Spleen (tissue), 7 donors: ENCODE measurements around the gene SMIM35.

Experiments
- CTCF ChIP-seq, 11 experiments: fragments of 200-600 bp in 7 of 11; fragments of 450-650 bp in 4 of 11; sonication (generic) in 4 of 11; IDR thresholded peaks in 8 of 11; conservative IDR thresholded peaks in 3 of 11; 1 replicate in 7 of 11; 2 replicates in 4 of 11; pipeline versions ENCODE4 v1.4.0 to v1.8.0; 2016 to 2021; ENCODE audit warnings: antibody characterized with exemption in 11 of 11, inconsistent platforms in 4 of 11, mild to moderate bottlenecking in 1 of 11
- POLR2A ChIP-seq, 3 donors: fragments of 450-650 bp; IDR thresholded peaks; one replicate each; pipeline ENCODE4 v1.5.1; 2017; ENCODE audit warnings: antibody characterized with exemption in 3 of 3, mild to moderate bottlenecking in 1 of 3
- donor health status: DM: no; HTN: no; CAD: no; lungs with moderate emphysema.
- donor health status: DM: no; HTN: no; CAD: no.
- donor health status: DM: no; HTN: no; CAD: no.

GRCh38 chr11:117996058-117996457 is 90.7 kb downstream of the SMIM35 start:
- TF ChIP-seq CTCF (IDR thresholded peaks at IDR 0.05 in 8 of 11, conservative IDR thresholded peaks at IDR 0.05 in 3 of 11) (no peak), POLR2A (IDR thresholded peaks at IDR 0.05) (no peak)
